Measurements from ENCODE around the gene KIAA1671.

The KIAA1671 gene

GRCh38 chr22:25156736-25157135 lies 204.2 kb downstream of the KIAA1671 start:
- TF ChIP-seq CTCF (conservative IDR thresholded peaks at IDR 0.05; ENCODE audit: low read depth, low read length) = no peak
- Histone ChIP-seq H3K4me2 (no peak overlapping the region), H3K27me3 (ENCODE audit: insufficient read depth, low read depth) (no peaks in the 10 kb centered on the region), H2AFZ (ENCODE audit: low read depth) (no peak overlapping the region), H3K9ac (no peak overlapping the region), H3K36me3 (ENCODE audit: insufficient read depth) (no peaks in the 10 kb centered on the region), H3K4me1 (ENCODE audit: low read depth, poor library complexity, severe bottlenecking) (no peaks in the 10 kb centered on the region), H3K4me3 (IDR thresholded peaks at IDR 0.05; ENCODE audit: insufficient read depth, low read depth, low read length) (no peak overlapping the region), H3K79me2 (ENCODE audit: insufficient read depth, low read depth) (no peaks in the 10 kb centered on the region), H3K27ac (no peak overlapping the region), H4K20me1 (ENCODE audit: insufficient read depth) (no peaks in the 10 kb centered on the region)

- H4K20me1 ChIP-seq (ENCODE audit: insufficient read depth) = no peaks in the 10 kb centered on the region
- no peaks in the 10 kb centered on the region for H3K27me3 ChIP-seq (ENCODE audit: insufficient read depth, low read depth)
- H3K4me2 ChIP-seq = no peak overlapping the region
- no peak for TF ChIP-seq CTCF (conservative IDR thresholded peaks at IDR 0.05; ENCODE audit: low read depth, low read length)
- no peak overlapping the region for H3K27ac ChIP-seq
- no peaks in the 10 kb centered on the region for H3K4me1 ChIP-seq (ENCODE audit: low read depth, poor library complexity, severe bottlenecking)
- no peaks in the 10 kb centered on the region for H3K79me2 ChIP-seq (ENCODE audit: insufficient read depth, low read depth)
- H3K4me3 ChIP-seq (IDR thresholded peaks at IDR 0.05; ENCODE audit: insufficient read depth, low read depth, low read length) = no peak overlapping the region
- H3K36me3 ChIP-seq (ENCODE audit: insufficient read depth) = no peaks in the 10 kb centered on the region
- H2AFZ ChIP-seq (ENCODE audit: low read depth) = no peak overlapping the region
- H3K9ac ChIP-seq = no peak overlapping the region
These were observed 206.5 kb downstream of the KIAA1671 start for GRCh38 chr22:25159028-25159427.

GRCh38 chr22:25160120-25160996 lies 207.8 kb downstream of the KIAA1671 start:
- no peak for TF ChIP-seq CTCF (conservative IDR thresholded peaks at IDR 0.05; ENCODE audit: low read depth, low read length)
- Histone ChIP-seq H3K27ac (no peak overlapping the region), H4K20me1 (ENCODE audit: insufficient read depth) (no peaks in the 10 kb centered on the region), H3K27me3 (ENCODE audit: insufficient read depth, low read depth) (no peaks in the 10 kb centered on the region), H3K36me3 (ENCODE audit: insufficient read depth) (no peaks in the 10 kb centered on the region), H3K4me1 (ENCODE audit: low read depth, poor library complexity, severe bottlenecking) (no peaks in the 10 kb centered on the region), H3K4me2 (no peak overlapping the region), H3K4me3 (IDR thresholded peaks at IDR 0.05; ENCODE audit: insufficient read depth, low read depth, low read length) (no peak overlapping the region), H3K79me2 (ENCODE audit: insufficient read depth, low read depth) (no peaks in the 10 kb centered on the region), H3K9ac (no peak overlapping the region), H2AFZ (ENCODE audit: low read depth) (no peak overlapping the region)

- Histone ChIP-seq H3K36me3 (ENCODE audit: insufficient read depth) (no peaks in the 10 kb centered on the region), H3K9ac (no peak overlapping the region), H3K4me1 (ENCODE audit: low read depth, poor library complexity, severe bottlenecking) (no peaks in the 10 kb centered on the region), H3K79me2 (ENCODE audit: insufficient read depth, low read depth) (no peaks in the 10 kb centered on the region), H3K27ac (no peak overlapping the region), H2AFZ (ENCODE audit: low read depth) (no peak overlapping the region), H3K27me3 (ENCODE audit: insufficient read depth, low read depth) (no peaks in the 10 kb centered on the region), H4K20me1 (ENCODE audit: insufficient read depth) (no peaks in the 10 kb centered on the region), H3K4me3 (IDR thresholded peaks at IDR 0.05; ENCODE audit: insufficient read depth, low read depth, low read length) (no peak overlapping the region), H3K4me2 (no peak overlapping the region)
- no peak for TF ChIP-seq CTCF (conservative IDR thresholded peaks at IDR 0.05; ENCODE audit: low read depth, low read length)
These were observed 208.8 kb downstream of the KIAA1671 start for GRCh38 chr22:25161017-25161915.

All from KMS-11 (cell line).